Calu3 (cell line): ENCODE data around the gene HKDC1. TPM values are rescaled to one million over a fixed set of nuclear protein-coding genes. Genes with fewer than 3 reads are reported as not detected.
"Not testable (repeated sequence)": the region's sequence is repeated elsewhere in the genome, so short reads cannot be mapped to it uniquely, and the experiment has no call there.

ENCODE experiments used
- BruUV-seq: library from RNA; stranded (reverse); fragments of 400-500 nt; replicated peaks from 2 replicates; lab custom pipeline; 2021; lab: Mats Ljungman, UMichigan
- CTCF ChIA-PET: fragments of 300-600 bp; sonication (Branson Sonifier 250); formaldehyde crosslinking; loops from one replicate; lab custom pipeline; 2022; ENCODE audit warnings: antibody characterized with exemption; lab: Charles Lee
- DNase-seq: peaks from one replicate; pipeline ENCODE4 v3.0.0; 2022
- H3K27ac Mint-ChIP-seq: one replicate; pipeline ENCODE4 v1.8.0; 2022; ENCODE audit warnings: mixed read lengths; ENCODE audit not compliant: unreplicated experiment
- H3K27me3 Mint-ChIP-seq: one replicate; pipeline ENCODE4 v1.8.0; 2022; ENCODE audit warnings: mixed read lengths; ENCODE audit not compliant: unreplicated experiment
- H3K36me3 Mint-ChIP-seq: one replicate; pipeline ENCODE4 v1.8.0; 2022; ENCODE audit warnings: mild to moderate bottlenecking, moderate library complexity, mixed read lengths; ENCODE audit not compliant: insufficient read depth, unreplicated experiment
- H3K4me1 Mint-ChIP-seq: one replicate; pipeline ENCODE4 v1.8.0; 2022; ENCODE audit warnings: mild to moderate bottlenecking, low read depth, mixed read lengths; ENCODE audit not compliant: unreplicated experiment
- H3K4me3 Mint-ChIP-seq: one replicate; pipeline ENCODE4 v1.8.0; 2022; ENCODE audit warnings: mild to moderate bottlenecking, low read depth, moderate library complexity, mixed read lengths; ENCODE audit not compliant: unreplicated experiment
- H3K9me3 Mint-ChIP-seq: one replicate; pipeline ENCODE4 v1.8.0; 2022; ENCODE audit warnings: low read depth, mixed read lengths; ENCODE audit not compliant: unreplicated experiment
- intact Hi-C: fragments of 100-400 bp; cut with micrococcal nuclease; formaldehyde crosslinking; loops from one replicate; pipeline ENCODE4 v1.10.0; 2022; ENCODE audit not compliant: unreplicated experiment
- total RNA-seq: library from RNA; stranded (reverse); gene quantifications from 2 replicates; pipeline ENCODE4 v1.2.3, GENCODE V29; 2022
- TF ChIP-seq, protein P1 (sequence below): fragments of 200-600 bp; IDR thresholded peaks from one replicate; pipeline ENCODE4 v1.8.0; 2022; ENCODE audit warnings: antibody characterized with exemption; ENCODE audit not compliant: unreplicated experiment

HKDC1 gene
- total RNA-seq, 1 experiment from 2014 or later: 112 TPM

DNA sequence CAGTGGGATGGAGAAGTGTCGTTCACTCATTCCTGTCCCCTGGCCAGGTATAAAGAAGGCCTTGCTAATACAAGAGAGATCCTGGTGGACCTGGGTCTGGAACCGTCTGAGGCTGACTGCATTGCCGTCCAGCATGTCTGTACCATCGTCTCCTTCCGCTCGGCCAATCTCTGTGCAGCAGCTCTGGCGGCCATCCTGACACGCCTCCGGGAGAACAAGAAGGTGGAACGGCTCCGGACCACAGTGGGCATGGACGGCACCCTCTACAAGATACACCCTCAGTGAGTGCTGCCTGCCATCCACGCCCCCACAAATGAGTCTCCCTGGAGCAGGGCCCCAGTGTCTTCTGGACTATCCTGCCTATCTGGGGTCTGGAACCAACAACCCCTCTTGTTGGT lies 27.2 kb downstream of the HKDC1 start:
- no TSS peak for BruUV-seq
- no peaks in the 10 kb centered on the region for H3K9me3 Mint-ChIP-seq
- intact Hi-C loops: no loop called here
- H3K36me3 Mint-ChIP-seq: peaks cover 95% of the 10 kb centered on the region
- CTCF ChIA-PET: no interaction called here
- no peak overlapping the region for H3K4me3 Mint-ChIP-seq
- no peaks in the 10 kb centered on the region for H3K4me1 Mint-ChIP-seq
- TF ChIP-seq, protein P1, sequence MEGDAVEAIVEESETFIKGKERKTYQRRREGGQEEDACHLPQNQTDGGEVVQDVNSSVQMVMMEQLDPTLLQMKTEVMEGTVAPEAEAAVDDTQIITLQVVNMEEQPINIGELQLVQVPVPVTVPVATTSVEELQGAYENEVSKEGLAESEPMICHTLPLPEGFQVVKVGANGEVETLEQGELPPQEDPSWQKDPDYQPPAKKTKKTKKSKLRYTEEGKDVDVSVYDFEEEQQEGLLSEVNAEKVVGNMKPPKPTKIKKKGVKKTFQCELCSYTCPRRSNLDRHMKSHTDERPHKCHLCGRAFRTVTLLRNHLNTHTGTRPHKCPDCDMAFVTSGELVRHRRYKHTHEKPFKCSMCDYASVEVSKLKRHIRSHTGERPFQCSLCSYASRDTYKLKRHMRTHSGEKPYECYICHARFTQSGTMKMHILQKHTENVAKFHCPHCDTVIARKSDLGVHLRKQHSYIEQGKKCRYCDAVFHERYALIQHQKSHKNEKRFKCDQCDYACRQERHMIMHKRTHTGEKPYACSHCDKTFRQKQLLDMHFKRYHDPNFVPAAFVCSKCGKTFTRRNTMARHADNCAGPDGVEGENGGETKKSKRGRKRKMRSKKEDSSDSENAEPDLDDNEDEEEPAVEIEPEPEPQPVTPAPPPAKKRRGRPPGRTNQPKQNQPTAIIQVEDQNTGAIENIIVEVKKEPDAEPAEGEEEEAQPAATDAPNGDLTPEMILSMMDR: no peak
- no peak for DNase-seq
- no peaks in the 10 kb centered on the region for H3K27me3 Mint-ChIP-seq
- no peak overlapping the region for H3K27ac Mint-ChIP-seq

DNA sequence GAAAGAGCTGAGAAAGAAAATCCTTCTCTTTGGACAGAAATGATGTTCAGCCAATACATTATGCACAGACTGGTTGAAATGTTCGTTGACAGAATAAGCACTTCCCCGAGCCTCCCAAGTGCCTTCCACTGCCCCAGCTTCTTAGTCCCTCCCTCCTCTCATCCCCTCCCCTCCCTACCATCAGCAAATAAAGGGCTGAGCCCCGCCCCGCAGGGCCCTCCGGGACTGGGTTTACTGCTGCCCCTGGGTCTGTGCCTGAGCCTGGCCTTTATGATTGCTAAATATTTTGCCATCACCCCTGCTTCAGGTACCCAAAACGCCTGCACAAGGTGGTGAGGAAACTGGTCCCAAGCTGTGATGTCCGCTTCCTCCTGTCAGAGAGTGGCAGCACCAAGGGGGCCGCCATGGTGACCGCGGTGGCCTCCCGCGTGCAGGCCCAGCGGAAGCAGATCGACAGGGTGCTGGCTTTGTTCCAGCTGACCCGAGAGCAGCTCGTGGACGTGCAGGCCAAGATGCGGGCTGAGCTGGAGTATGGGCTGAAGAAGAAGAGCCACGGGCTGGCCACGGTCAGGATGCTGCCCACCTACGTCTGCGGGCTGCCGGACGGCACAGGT lies 28.1 kb downstream of the HKDC1 start:
- no peaks in the 10 kb centered on the region for H3K9me3 Mint-ChIP-seq
- no peak overlapping the region for H3K4me3 Mint-ChIP-seq
- peaks cover 95% of the 10 kb centered on the region for H3K36me3 Mint-ChIP-seq
- intact Hi-C loops: no loop called here
- H3K27me3 Mint-ChIP-seq: no peaks in the 10 kb centered on the region
- DNase-seq: no peak
- H3K27ac Mint-ChIP-seq: no peak overlapping the region
- CTCF ChIA-PET: interaction anchor here (0.7 kb wide), 1 partner anchor 120 kb away, joined by 4 read pairs; no protein-coding TSS in a partner anchor
- no peaks in the 10 kb centered on the region for H3K4me1 Mint-ChIP-seq
- BruUV-seq: no TSS peak
- TF ChIP-seq, protein P1: no peak

DNA sequence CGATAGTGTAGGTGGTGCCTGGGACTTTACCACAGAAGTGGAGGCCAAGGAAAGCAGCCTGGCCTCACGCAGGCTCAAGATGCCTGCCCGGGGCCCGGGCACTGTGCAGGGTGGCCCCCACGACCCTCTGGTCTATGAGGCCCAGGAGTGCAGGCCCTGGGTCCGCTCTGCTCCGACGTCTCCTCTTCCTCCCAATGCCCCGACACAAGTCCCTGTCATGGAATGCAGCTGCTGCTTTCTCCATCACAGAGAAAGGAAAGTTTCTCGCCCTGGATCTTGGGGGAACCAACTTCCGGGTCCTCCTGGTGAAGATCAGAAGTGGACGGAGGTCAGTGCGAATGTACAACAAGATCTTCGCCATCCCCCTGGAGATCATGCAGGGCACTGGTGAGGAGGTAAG lies 29.9 kb downstream of the HKDC1 start:
- CTCF ChIA-PET: interaction anchor here (0.6 kb wide), 1 partner anchor 88 kb away, joined by 3 read pairs; no protein-coding TSS in a partner anchor
- TF ChIP-seq, protein P1: no peak
- no peak overlapping the region for H3K4me3 Mint-ChIP-seq
- no peaks in the 10 kb centered on the region for H3K27me3 Mint-ChIP-seq
- intact Hi-C loops: no loop called here
- no TSS peak for BruUV-seq
- H3K9me3 Mint-ChIP-seq: no peaks in the 10 kb centered on the region
- no peaks in the 10 kb centered on the region for H3K4me1 Mint-ChIP-seq
- DNase-seq: no peak
- no peak overlapping the region for H3K27ac Mint-ChIP-seq
- H3K36me3 Mint-ChIP-seq: peaks cover 95% of the 10 kb centered on the region

DNA sequence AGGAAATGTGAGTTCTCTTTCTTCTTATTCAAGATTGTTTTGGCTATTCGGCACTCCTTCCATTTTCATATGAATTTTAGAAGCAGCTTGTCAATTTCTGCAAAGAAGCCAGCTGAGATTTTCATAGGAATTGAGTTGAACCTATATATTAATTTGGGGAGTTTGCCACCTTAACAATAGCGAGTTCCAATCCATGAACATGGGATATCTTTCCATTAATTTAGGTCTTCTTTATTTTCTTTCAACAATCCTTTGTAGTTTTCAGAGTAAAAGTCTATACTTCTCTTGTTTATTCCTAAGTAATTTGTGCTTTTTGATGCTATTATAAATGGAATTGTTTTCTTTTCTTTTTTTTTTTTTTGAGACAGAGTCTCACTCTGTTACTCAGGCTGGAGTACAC lies 31.3 kb downstream of the HKDC1 start:
- DNase-seq, CTCF ChIA-PET, BruUV-seq, H3K9me3 Mint-ChIP-seq, H3K4me3 Mint-ChIP-seq, H3K27me3 Mint-ChIP-seq, H3K27ac Mint-ChIP-seq, H3K4me1 Mint-ChIP-seq, intact Hi-C loops: not testable (repeated sequence)
- peaks cover 98% of the 10 kb centered on the region for H3K36me3 Mint-ChIP-seq

DNA sequence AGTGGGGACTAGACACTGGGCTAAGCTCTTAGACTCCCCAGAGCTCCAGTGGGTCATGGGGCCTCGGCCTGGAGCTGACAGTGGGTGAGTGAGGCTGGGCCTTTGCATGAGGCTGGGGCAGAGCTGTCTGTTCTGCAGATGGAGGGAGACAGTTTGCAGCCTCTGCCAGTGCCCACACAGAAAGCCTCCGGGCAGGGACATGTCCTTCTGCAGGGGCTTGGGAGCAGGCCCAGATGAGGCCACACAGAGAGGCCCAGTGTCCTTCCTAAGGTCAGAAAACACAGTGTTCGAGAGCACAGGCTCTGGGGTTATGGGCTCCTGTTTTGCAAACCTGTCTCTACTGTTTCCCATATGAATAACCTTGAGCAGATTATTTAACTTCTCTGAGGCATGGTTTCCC lies 33.0 kb downstream of the HKDC1 start:
- no peak for DNase-seq
- Mint-ChIP-seq H3K36me3 (peaks cover 98% of the 10 kb centered on the region), H3K27me3 (no peaks in the 10 kb centered on the region), H3K4me3 (no peak overlapping the region), H3K4me1 (no peaks in the 10 kb centered on the region), H3K27ac (no peak overlapping the region), H3K9me3 (no peaks in the 10 kb centered on the region)
- BruUV-seq: no TSS peak
- CTCF ChIA-PET: no interaction called here
- TF ChIP-seq, protein P1: no peak
- intact Hi-C loops: no loop called here
